ENCODE data around the gene GDF15. TPM values are rescaled to one million over a fixed set of nuclear protein-coding genes. Genes with fewer than 3 reads are reported as not detected.

GDF15 gene
- polyA plus RNA-seq, 1 donor from 2014 or later: not detected

GRCh38 chr19:18373892-18374629 is 11.9 kb upstream of the GDF15 start:
- Histone ChIP-seq H3K79me2 (replicated peaks; ENCODE audit: insufficient read depth, low read length) (no peaks in the 10 kb centered on the region), H3F3A (ENCODE audit: insufficient read depth, low read length, poor library complexity, severe bottlenecking) (no peaks in the 10 kb centered on the region), H2AFZ (ENCODE audit: low read depth, low read length) (no peak overlapping the region), H3K4me3 (ENCODE audit: low read length) (no peak overlapping the region), H3K27me3 (ENCODE audit: insufficient read depth, low read depth, low read length) (no peaks in the 10 kb centered on the region), H3K4me2 (ENCODE audit: low read length) (no peak overlapping the region), H3K9me2 (ENCODE audit: insufficient read depth, low read length) (no peaks in the 10 kb centered on the region), H3K9me3 (ENCODE audit: low read length) (no peaks in the 10 kb centered on the region), H3K27ac (ENCODE audit: low read length) (no peak overlapping the region), H4K20me1 (ENCODE audit: insufficient read depth) (no peaks in the 10 kb centered on the region), H3K36me3 (ENCODE audit: insufficient read depth, low read length) (no peaks in the 10 kb centered on the region), H3K9ac (ENCODE audit: low read length) (no peak overlapping the region)
- TF ChIP-seq, protein P1, sequence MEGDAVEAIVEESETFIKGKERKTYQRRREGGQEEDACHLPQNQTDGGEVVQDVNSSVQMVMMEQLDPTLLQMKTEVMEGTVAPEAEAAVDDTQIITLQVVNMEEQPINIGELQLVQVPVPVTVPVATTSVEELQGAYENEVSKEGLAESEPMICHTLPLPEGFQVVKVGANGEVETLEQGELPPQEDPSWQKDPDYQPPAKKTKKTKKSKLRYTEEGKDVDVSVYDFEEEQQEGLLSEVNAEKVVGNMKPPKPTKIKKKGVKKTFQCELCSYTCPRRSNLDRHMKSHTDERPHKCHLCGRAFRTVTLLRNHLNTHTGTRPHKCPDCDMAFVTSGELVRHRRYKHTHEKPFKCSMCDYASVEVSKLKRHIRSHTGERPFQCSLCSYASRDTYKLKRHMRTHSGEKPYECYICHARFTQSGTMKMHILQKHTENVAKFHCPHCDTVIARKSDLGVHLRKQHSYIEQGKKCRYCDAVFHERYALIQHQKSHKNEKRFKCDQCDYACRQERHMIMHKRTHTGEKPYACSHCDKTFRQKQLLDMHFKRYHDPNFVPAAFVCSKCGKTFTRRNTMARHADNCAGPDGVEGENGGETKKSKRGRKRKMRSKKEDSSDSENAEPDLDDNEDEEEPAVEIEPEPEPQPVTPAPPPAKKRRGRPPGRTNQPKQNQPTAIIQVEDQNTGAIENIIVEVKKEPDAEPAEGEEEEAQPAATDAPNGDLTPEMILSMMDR (IDR thresholded peaks at IDR 0.05; ENCODE audit: poor library complexity, severe bottlenecking): no peak
- TF ChIP-seq TAF1 (IDR thresholded peaks at IDR 0.05; ENCODE audit: low read depth): no peak
- no peak for TF ChIP-seq EP300 (conservative IDR thresholded peaks at IDR 0.05; ENCODE audit: poor library complexity, severe bottlenecking)
- TF ChIP-seq RAD21 (conservative IDR thresholded peaks at IDR 0.05): no peak
- no peak for TF ChIP-seq POLR2AphosphoS5 (IDR thresholded peaks at IDR 0.05)

- Histone ChIP-seq H3K27ac (ENCODE audit: low read length) (no peak overlapping the region), H3F3A (ENCODE audit: insufficient read depth, low read length, poor library complexity, severe bottlenecking) (no peaks in the 10 kb centered on the region), H3K9me2 (ENCODE audit: insufficient read depth, low read length) (no peaks in the 10 kb centered on the region), H3K79me2 (replicated peaks; ENCODE audit: insufficient read depth, low read length) (no peaks in the 10 kb centered on the region), H3K9me3 (ENCODE audit: low read length) (no peaks in the 10 kb centered on the region), H2AFZ (ENCODE audit: low read depth, low read length) (no peak overlapping the region), H4K20me1 (ENCODE audit: insufficient read depth) (no peaks in the 10 kb centered on the region), H3K9ac (ENCODE audit: low read length) (no peak overlapping the region), H3K27me3 (ENCODE audit: insufficient read depth, low read depth, low read length) (no peaks in the 10 kb centered on the region), H3K36me3 (ENCODE audit: insufficient read depth, low read length) (no peaks in the 10 kb centered on the region), H3K4me3 (ENCODE audit: low read length) (no peak overlapping the region), H3K4me2 (ENCODE audit: low read length) (no peak overlapping the region)
- TF ChIP-seq RAD21 (conservative IDR thresholded peaks at IDR 0.05) (no peak), SMC3 (conservative IDR thresholded peaks at IDR 0.05; ENCODE audit: poor library complexity) (no peak), MXI1 (conservative IDR thresholded peaks at IDR 0.05; ENCODE audit: poor library complexity, severe bottlenecking) (no peak), POLR2AphosphoS5 (IDR thresholded peaks at IDR 0.05) (no peak), EZH2 (IDR thresholded peaks at IDR 0.05; ENCODE audit: borderline replicate concordance, insufficient read depth, low read length, poor library complexity, severe bottlenecking) (no peak), EP300 (conservative IDR thresholded peaks at IDR 0.05; ENCODE audit: poor library complexity, severe bottlenecking) (no peak), TAF1 (IDR thresholded peaks at IDR 0.05; ENCODE audit: low read depth) (no peak)
- TF ChIP-seq, protein P2, sequence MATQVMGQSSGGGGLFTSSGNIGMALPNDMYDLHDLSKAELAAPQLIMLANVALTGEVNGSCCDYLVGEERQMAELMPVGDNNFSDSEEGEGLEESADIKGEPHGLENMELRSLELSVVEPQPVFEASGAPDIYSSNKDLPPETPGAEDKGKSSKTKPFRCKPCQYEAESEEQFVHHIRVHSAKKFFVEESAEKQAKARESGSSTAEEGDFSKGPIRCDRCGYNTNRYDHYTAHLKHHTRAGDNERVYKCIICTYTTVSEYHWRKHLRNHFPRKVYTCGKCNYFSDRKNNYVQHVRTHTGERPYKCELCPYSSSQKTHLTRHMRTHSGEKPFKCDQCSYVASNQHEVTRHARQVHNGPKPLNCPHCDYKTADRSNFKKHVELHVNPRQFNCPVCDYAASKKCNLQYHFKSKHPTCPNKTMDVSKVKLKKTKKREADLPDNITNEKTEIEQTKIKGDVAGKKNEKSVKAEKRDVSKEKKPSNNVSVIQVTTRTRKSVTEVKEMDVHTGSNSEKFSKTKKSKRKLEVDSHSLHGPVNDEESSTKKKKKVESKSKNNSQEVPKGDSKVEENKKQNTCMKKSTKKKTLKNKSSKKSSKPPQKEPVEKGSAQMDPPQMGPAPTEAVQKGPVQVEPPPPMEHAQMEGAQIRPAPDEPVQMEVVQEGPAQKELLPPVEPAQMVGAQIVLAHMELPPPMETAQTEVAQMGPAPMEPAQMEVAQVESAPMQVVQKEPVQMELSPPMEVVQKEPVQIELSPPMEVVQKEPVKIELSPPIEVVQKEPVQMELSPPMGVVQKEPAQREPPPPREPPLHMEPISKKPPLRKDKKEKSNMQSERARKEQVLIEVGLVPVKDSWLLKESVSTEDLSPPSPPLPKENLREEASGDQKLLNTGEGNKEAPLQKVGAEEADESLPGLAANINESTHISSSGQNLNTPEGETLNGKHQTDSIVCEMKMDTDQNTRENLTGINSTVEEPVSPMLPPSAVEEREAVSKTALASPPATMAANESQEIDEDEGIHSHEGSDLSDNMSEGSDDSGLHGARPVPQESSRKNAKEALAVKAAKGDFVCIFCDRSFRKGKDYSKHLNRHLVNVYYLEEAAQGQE (IDR thresholded peaks at IDR 0.05; ENCODE audit: borderline replicate concordance): no peak
- TF ChIP-seq, protein P1 (IDR thresholded peaks at IDR 0.05; ENCODE audit: poor library complexity, severe bottlenecking): no peak
Measured at GRCh38 chr19:18377026-18377425, 8.9 kb upstream of the GDF15 start.
